Stimulated activated CD4-positive, alpha-beta T cell treated with anti-CD3 and anti-CD28 coated beads, TNF-alpha, amount 100 ng/mL, for 24 hours (primary cell): ENCODE measurements around the gene SLC7A14.
A peak's percentile ranks its signal among the peaks of the same experiment; 100 is the strongest.

Source experiments
- DNase-seq, 3 experiments: peaks; one replicate each; pipeline ENCODE4 v3.0.0-alpha.2; 2020; ENCODE audit warnings: low read depth in 3 of 3

Gene SLC7A14

DNA sequence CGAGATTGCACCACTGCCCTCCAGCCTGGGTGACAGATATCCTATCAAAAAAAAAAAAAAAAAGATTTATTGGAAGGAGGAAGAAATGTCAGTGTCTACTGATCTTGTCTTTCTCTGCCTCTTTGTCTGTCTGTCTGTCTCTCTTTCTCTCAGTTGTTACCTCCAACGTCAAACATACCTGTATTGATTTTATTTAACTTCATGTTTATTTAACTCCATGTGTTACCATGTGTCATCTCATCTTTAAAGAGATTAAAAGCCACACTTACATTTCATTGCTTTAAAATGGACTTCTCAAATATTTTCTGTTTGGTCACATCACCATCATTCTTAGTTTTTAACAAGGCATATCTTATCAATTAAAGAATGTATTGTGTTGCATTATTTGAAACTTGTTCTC is 157.8 kb downstream of the SLC7A14 start:
- DNase-seq: no peak

GRCh38 chr3:170426240-170426797 is 159.6 kb downstream of the SLC7A14 start:
- no peak for DNase-seq

DNA sequence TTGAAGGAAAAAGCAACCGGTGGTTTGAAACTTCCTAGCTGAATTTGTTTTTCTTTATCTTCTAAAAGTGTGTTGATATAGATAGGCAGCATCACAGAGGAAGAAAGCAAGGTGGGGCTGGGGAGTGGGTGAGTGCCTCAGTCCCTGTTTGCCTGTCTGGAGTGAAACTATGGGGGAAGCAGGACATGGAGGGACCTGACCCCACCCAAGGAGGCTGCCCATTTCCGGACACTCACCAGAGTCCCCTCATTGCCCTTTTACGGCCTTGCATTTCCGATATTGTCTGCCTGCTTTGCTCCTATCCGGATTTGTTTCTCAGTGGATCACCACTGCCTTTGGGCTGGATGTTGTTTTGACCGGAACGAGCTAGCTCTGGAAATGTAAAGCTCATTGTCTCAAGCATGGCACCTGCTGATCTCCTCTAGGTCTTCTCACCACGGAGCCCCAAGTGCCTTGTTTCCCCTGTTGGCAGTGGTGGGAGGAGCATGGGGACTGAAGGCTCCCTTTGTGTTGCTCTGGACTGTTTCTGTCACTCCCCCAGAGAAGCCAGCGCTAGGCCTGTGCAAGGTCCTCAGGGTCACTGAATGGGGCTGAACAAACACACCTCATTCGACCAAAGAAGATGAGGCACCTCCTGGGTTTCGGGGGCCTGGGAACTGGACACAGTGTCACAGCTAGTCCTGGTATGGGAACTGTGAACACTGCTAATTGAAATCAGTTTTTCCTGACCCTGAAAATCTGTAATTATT is 160.2 kb downstream of the SLC7A14 start:
- no peak for DNase-seq

- no peak for DNase-seq
These were observed 161.0 kb downstream of the SLC7A14 start for GRCh38 chr3:170424879-170425278.

DNA sequence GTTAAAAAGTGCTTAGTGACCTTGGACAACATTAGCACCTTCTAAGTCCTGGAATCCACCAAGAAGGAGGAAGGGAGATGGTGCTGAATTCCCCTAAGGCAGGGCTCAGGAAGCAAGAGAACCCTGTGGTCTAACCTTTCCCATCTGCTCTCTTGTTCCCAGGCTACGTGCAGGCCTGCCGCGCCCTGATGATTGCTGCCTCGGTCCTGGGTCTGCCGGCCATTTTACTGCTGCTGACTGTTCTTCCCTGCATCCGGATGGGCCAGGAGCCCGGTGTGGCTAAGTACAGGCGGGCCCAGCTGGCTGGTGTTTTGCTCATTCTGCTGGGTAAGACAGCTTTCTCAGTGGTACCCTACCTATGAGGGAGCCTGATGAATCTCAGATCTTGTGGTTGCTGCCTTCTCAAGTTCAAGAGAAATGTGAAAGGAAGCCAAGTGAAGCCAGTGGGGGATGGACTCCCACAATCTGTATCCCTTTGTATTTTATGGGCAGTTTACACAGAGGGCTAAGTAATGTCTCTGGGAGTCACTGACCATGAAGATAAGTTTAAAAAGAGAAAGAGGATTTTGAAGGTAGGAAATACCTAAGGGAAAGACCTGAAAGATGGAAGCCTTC is 162.8 kb downstream of the SLC7A14 start:
- no peak for DNase-seq

DNA sequence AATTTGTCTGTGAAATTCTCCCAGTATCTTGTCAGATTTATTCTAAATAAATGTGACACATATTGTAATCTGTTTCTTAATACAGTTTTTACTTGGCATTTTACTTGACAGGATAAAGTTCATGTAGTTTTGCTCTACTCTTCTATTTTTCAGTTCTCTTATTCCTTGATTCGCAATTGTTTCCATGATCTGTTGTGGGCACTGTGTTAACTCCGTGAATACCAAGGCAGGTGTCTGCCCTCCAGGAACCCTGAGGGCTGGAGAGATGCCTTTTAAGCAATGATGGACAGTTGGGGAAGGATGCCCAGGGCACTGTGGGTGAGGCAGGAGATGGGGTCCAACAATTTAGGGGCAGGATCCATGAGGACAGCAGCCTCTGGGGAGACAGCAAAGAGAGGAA is 164.1 kb downstream of the SLC7A14 start:
- DNase-seq: no peak

- DNase-seq: no peak
These were observed 164.7 kb downstream of the SLC7A14 start for GRCh38 chr3:170421111-170421641.

- no peak for DNase-seq
These were observed 165.5 kb downstream of the SLC7A14 start for GRCh38 chr3:170420307-170420821.

DNA sequence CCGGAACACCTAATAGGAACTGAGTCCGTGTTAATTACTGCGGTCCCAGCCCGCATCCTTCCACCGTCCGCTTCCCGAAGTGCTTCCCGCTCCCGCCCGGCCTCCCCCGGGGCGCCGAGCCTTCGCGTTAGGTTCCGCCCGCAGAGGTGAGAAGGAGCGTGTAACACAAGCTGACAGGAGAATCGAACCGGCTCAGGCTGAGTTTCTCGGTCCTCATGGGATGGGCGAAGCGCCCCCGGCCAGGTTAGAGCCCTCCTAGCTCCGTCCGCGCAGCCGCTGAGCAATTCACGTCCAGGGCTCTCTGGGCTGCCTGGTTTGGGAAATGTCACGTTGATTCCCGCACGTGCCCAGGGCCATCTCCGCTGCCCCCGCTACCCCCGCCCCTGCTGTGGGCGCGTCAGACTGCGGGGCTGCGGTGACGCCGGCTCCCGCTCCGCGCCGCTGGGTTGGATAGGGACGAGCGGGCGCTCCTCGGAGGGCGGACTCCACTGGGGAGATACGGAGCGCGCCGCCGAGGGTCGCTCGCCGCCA is 166.3 kb downstream of the SLC7A14 start:
- no peak for DNase-seq

DNA sequence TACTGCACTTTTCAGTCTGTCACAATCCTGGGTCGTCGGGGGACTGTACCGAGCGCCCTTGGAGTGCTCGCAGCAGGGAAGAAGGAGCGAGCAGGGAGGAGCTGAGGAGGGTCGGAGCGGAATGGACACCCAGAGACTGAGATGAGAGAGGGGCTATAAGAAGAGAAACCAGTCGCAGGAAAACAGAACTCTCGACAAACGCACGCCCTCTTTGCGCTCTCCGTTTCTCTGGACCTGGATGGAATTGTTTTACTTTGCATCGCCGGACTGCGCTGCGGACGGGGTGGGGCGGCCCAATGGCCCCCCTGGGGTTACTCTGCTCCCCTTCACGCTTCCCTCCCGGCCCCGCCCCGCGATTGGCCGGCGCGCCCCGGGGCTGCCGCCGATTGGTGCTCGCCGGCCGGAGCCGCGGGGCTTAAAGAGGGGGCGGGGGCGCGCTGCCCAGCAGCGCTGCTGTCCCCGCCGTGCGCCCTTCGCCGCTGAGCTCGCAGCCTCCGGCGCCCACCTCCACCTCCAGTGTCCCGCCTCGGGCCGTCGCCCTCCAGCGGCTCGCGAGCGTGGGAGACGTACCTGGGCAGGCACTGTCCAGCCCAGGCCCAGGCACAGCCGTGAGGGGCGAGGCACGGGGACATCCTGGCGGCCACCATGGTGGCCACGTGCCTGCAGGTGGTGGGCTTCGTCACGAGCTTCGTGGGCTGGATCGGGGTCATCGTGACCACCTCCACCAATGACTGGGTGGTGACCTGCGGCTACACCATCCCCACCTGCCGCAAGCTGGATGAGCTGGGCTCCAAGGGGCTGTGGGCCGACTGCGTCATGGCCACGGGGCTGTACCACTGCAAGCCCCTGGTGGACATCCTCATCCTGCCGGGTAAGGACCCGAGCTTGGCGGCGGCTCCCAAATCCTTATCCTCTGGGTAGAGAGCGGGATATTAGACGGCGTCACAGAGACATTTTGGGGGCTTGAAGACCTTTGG is 167.2 kb downstream of the SLC7A14 start, which contains the start of gene CLDN11:
Gene CLDN11 (plus strand): TSS at position 447 of the 977 bp plus-strand sequence. CDS start 199 bp downstream, at position 646.
- no peak for DNase-seq

GRCh38 chr3:170417090-170417489 is 168.8 kb downstream of the SLC7A14 start:
- no peak for DNase-seq

DNA sequence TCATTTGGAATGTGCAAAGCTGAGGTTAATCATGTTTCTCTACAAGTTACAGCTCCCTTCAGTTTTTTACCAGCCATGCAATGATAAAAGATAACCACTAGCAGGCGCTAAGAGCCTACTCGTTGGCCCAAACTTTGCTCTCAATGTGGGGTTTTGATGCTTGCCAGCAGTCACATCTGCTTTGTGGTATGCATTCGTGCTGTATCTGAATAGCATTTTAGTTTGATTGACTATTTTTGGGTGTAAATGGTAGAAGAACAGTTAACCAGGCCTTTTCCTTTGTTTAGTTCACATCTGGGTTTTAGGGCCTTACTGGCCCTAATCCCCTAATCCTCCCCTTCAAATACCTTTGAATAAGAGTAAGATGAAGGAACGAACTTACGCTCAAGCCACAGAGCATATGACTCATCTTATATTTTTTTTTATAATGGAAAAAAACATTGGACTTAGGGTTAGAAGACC is 171.6 kb downstream of the SLC7A14 start:
- peak in 2 of 3 experiments; percentile 12 to 24 for DNase-seq

DNA sequence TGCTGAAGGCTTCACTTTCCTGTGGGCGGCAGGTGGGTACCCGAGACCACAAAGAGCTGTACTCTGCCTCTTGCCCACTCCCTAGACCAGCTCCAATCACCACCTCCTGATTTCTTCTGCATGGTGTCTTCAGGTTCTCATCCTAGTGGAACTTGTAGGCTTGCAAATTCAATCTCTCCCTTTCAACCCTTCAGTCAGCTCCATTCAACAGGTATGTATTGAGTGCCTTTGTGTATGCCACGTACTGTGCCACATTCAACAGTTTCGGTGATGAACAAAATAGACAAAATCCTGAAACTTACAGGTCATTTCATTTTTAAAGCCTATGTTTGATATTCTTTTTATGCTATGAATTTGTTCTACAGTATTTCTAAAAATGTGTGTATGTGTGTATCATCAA is 172.6 kb downstream of the SLC7A14 start:
- DNase-seq: no peak

DNA sequence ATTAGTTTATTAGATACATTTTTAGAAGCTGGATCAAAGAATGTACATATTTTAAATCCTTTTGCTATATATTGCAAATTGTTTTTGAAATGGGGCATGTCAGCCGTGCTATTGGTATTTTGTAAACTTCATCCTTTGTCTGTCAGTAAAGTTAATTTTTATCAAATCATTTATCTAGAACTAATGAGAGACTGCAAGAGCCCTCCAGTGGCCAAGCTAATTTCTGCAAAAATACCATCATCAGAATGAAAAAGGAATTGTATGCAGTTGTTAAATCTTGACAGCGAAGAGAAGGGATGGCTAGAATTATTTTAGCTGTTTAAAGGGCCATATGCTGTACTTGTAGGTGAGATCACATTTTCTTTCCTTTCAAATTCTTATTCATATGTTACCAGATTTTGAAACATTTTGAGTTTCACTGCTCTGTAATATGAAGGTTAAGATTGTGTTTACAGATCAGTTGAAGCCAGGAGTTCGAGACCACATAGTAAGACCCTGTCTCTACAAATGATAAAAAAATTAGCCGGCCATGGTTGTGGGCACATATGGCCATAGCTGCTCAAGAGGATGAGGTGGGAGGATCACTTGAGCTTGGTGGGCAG is 175.3 kb downstream of the SLC7A14 start:
- DNase-seq: no peak
